Measurements from ENCODE around the gene C11orf54. TPM values are rescaled to one million over a fixed set of nuclear protein-coding genes. Genes with fewer than 3 reads are reported as not detected.
A peak's percentile ranks its signal among the peaks of the same experiment; 100 is the strongest.

C11orf54 gene
- total RNA-seq, 1 donor from 2014 or later, result 27.5 TPM

DNA sequence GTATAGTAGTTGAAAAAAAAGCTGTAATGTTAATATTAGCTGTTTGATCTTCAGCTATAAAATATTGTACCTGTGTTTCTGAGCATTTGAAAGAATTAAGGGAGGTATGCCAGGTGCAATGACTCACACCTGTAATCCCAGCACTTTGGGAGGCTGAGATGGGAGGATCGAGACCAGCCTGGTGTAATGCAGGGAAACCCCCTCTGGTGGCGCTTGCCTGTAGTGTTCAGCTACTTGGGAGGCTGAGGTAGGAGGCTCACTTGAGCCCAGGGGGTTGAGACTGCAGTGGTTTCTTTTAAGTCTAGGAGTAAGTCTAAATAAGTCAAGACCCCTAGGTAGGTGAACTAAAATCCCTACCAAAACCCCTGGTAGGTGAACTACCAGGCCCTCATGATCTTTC, 37.2 kb upstream of the C11orf54 start:
- Mint-ChIP-seq H3K4me1 (no peaks in the 10 kb centered on the region), H3K27ac (ENCODE audit: unreplicated experiment) (no peak overlapping the region), H3K4me3 (no peak overlapping the region), H3K36me3 (ENCODE audit: low read depth) (peaks cover 48% of the 10 kb centered on the region), H3K9me3 (peaks cover 10% of the 10 kb centered on the region), H3K27me3 (ENCODE audit: low read depth) (no peaks in the 10 kb centered on the region)
- TF ChIP-seq, protein P1, sequence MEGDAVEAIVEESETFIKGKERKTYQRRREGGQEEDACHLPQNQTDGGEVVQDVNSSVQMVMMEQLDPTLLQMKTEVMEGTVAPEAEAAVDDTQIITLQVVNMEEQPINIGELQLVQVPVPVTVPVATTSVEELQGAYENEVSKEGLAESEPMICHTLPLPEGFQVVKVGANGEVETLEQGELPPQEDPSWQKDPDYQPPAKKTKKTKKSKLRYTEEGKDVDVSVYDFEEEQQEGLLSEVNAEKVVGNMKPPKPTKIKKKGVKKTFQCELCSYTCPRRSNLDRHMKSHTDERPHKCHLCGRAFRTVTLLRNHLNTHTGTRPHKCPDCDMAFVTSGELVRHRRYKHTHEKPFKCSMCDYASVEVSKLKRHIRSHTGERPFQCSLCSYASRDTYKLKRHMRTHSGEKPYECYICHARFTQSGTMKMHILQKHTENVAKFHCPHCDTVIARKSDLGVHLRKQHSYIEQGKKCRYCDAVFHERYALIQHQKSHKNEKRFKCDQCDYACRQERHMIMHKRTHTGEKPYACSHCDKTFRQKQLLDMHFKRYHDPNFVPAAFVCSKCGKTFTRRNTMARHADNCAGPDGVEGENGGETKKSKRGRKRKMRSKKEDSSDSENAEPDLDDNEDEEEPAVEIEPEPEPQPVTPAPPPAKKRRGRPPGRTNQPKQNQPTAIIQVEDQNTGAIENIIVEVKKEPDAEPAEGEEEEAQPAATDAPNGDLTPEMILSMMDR (conservative IDR thresholded peaks at IDR 0.05), result no peak
- DNase-seq (ENCODE audit: low read depth, low spot score), result no peak

DNA sequence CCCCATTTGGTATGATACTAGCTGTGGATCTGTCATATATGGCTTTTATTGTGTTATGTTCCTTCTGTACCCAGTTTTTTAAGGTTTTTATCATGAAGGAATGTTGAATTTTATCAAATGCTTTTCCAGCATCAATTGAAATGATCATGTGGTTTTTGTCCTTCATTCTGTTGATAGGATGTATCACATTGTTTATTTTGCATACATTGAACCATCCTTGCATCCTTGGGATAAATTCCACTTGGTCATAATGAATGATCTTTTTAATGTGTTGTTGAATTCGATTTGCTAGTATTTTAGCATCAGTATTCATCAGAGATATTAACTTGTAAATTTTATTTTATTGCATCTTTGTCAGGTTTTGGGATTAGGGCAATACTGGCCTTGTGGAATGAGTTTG, 31.2 kb upstream of the C11orf54 start:
- Mint-ChIP-seq H3K4me3 (no peak overlapping the region), H3K4me1 (peaks cover 5% of the 10 kb centered on the region), H3K9me3 (peaks cover 30% of the 10 kb centered on the region), H3K36me3 (ENCODE audit: low read depth) (peaks cover 83% of the 10 kb centered on the region), H3K27ac (ENCODE audit: unreplicated experiment) (no peak overlapping the region), H3K27me3 (ENCODE audit: low read depth) (no peaks in the 10 kb centered on the region)
- DNase-seq (ENCODE audit: low read depth, low spot score), result no peak
- TF ChIP-seq, protein P1 (conservative IDR thresholded peaks at IDR 0.05), result no peak

DNA sequence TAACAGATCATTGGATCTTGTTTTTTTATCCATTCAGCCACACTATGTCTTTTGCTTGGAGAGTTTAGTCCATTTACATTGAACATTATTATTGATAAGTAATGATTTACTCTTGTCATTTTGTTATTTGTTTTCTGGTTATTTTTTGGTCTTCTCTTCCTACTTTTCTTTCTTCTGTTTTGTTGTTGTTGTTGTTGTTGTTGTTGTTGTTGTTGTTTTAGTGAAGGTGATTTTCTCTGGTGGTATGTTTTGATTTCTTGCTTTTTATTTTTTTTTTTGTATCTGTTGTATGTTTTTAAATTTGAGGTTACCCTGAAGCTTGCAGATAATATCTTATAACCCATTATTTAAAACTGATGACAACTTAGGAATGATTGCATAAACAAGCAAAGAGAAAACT, 28.8 kb upstream of the C11orf54 start:
- Mint-ChIP-seq H3K27me3 (ENCODE audit: low read depth) (no peaks in the 10 kb centered on the region), H3K36me3 (ENCODE audit: low read depth) (peaks cover 83% of the 10 kb centered on the region), H3K27ac (ENCODE audit: unreplicated experiment) (no peak overlapping the region), H3K9me3 (peaks cover 30% of the 10 kb centered on the region), H3K4me1 (peaks cover 19% of the 10 kb centered on the region), H3K4me3 (no peak overlapping the region)
- no peak for DNase-seq (ENCODE audit: low read depth, low spot score)
- TF ChIP-seq, protein P1 (conservative IDR thresholded peaks at IDR 0.05), result no peak

DNA sequence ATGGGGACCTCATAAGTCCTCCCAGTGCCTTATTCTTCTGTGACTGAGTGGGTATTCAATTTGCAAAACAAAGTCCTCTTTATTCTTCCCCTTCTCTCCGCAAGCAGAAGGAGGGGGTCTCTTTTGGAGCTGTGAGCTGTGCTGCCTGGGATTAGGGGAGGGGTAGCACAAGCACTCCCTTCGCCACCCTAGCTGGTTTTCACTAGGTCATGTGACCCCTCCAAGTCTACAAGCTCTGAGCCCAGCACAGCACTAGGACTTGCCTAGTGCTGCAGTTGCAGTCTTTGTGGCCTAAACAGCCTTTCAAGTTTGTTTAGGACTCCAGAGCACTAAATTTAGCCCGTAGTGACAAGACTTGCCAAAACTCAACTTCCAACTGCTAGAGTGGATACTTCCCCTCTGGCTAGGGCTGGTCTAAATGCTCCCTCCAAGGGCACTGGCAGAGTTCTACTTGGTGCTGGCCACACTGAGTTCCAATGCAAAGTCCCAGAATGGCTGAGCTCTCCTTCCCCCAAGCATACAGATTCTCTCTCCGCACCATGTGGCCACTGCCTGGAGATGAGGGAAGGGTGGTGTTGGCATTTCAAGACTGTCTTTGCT, 25.6 kb upstream of the C11orf54 start:
- Mint-ChIP-seq H3K27ac (ENCODE audit: unreplicated experiment) (peak overlapping the region; percentile 50), H3K9me3 (peaks cover 8% of the 10 kb centered on the region), H3K4me1 (peaks cover 19% of the 10 kb centered on the region), H3K36me3 (ENCODE audit: low read depth) (peaks cover 54% of the 10 kb centered on the region), H3K27me3 (ENCODE audit: low read depth) (no peaks in the 10 kb centered on the region), H3K4me3 (no peak overlapping the region)
- TF ChIP-seq, protein P1 (conservative IDR thresholded peaks at IDR 0.05), result no peak
- no peak for DNase-seq (ENCODE audit: low read depth, low spot score)

DNA sequence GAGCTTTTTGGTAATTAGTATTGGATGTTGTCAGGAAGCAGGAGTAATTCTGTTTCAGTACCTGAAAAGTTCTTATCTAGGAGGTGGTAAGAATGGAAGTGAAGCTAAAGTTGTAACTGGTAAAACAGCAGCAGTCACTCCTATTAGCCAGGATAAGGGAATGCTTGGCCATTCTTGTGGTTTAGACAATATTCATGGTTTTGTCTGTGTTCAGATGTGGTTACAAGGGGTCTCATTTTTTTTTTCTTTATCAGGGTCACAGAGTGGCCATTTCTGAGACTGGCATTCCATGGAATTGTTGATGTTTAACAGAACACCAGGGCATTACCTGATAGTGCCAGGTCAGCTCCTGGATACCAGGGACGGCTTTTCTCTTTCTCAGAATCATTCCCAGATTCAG, 24.0 kb upstream of the C11orf54 start:
- Mint-ChIP-seq H3K4me1 (peaks cover 19% of the 10 kb centered on the region), H3K9me3 (peaks cover 3% of the 10 kb centered on the region), H3K36me3 (ENCODE audit: low read depth) (peaks cover 49% of the 10 kb centered on the region), H3K4me3 (no peak overlapping the region), H3K27me3 (ENCODE audit: low read depth) (no peaks in the 10 kb centered on the region), H3K27ac (ENCODE audit: unreplicated experiment) (no peak overlapping the region)
- no peak for DNase-seq (ENCODE audit: low read depth, low spot score)
- TF ChIP-seq, protein P1 (conservative IDR thresholded peaks at IDR 0.05), result no peak

Data from neural crest cell (in vitro differentiated cells).